Hepatocyte (in vitro differentiated cells): Measurements from ENCODE around the gene DSCAM. TPM values are rescaled to one million over a fixed set of nuclear protein-coding genes. Genes with fewer than 3 reads are reported as not detected.
A peak's percentile ranks its signal among the peaks of the same experiment; 100 is the strongest.

Source experiments
- DNase-seq: peaks from one replicate; pipeline ENCODE4 v3.0.0-alpha.2; 2016; ENCODE audit warnings: low spot score
- H2AFZ ChIP-seq: fragments of 200-600 bp; sonication (generic); 2 replicates; pipeline ENCODE4 v1.6.0; 2016; ENCODE audit warnings: antibody characterized with exemption, mild to moderate bottlenecking
- H3K27ac ChIP-seq: fragments of 200-600 bp; sonication (generic); 2 replicates; pipeline ENCODE4 v1.5.1; 2016; ENCODE audit warnings: mild to moderate bottlenecking
- H3K27me3 ChIP-seq: fragments of 200-600 bp; sonication (generic); 2 replicates; pipeline ENCODE4 v1.6.1; 2016
- H3K36me3 ChIP-seq: fragments of 200-600 bp; sonication (generic); replicated peaks from 2 replicates; pipeline ENCODE4 v1.5.1; 2016; ENCODE audit warnings: low read depth; ENCODE audit not compliant: insufficient read depth
- H3K4me1 ChIP-seq: fragments of 200-600 bp; sonication (generic); 2 replicates; pipeline ENCODE4 v1.5.1; 2016; ENCODE audit warnings: mild to moderate bottlenecking, moderate library complexity; ENCODE audit not compliant: insufficient read depth
- H3K4me2 ChIP-seq: fragments of 200-600 bp; sonication (generic); 2 replicates; pipeline ENCODE4 v1.6.0; 2016
- H3K4me3 ChIP-seq: fragments of 200-600 bp; sonication (generic); 2 replicates; pipeline ENCODE4 v1.5.1; 2016; ENCODE audit warnings: mild to moderate bottlenecking
- H3K79me2 ChIP-seq: fragments of 200-600 bp; sonication (generic); 2 replicates; pipeline ENCODE4 v1.6.0; 2017; ENCODE audit warnings: mild to moderate bottlenecking
- H3K9me2 ChIP-seq: fragments of 200-600 bp; sonication (generic); replicated peaks from 2 replicates; pipeline ENCODE4 v1.6.0; 2017; ENCODE audit warnings: mild to moderate bottlenecking; ENCODE audit not compliant: insufficient read depth
- H3K9me3 ChIP-seq: fragments of 200-600 bp; sonication (generic); 2 replicates; pipeline ENCODE4 v1.5.1; 2016; ENCODE audit warnings: low read depth, mild to moderate bottlenecking
- H4K20me1 ChIP-seq: fragments of 200-600 bp; sonication (generic); 2 replicates; pipeline ENCODE4 v1.6.0; 2016; ENCODE audit warnings: mild to moderate bottlenecking; ENCODE audit not compliant: insufficient read depth, poor library complexity, severe bottlenecking
- CTCF ChIP-seq: fragments of 200-600 bp; sonication (generic); IDR thresholded peaks from 2 replicates; pipeline ENCODE4 v1.5.1; 2016; ENCODE audit warnings: antibody characterized with exemption, mild to moderate bottlenecking; ENCODE audit not compliant: poor library complexity
- EZH2 ChIP-seq: fragments of 200-600 bp; sonication (generic); IDR thresholded peaks from 2 replicates; pipeline ENCODE4 v1.6.1; 2016; ENCODE audit warnings: antibody characterized with exemption, mild to moderate bottlenecking, borderline replicate concordance
- EZH2phosphoT487 ChIP-seq: fragments of 200-600 bp; sonication (generic); IDR thresholded peaks from one replicate; pipeline ENCODE4 v1.6.1; 2018; ENCODE audit warnings: antibody characterized with exemption, mild to moderate bottlenecking, low read depth, moderate library complexity; ENCODE audit not compliant: unreplicated experiment, severe bottlenecking
- WGBS: methylation state at CpG from one replicate; pipeline ENCODE4 v1.1.6; 2016; ENCODE audit warnings: low lambda C conversion rate; ENCODE audit errors: missing lambda C conversion rate; 5-methylcytosine and 5-hydroxymethylcytosine counted together
- polyA plus RNA-seq: library from polyadenylated mRNA; unstranded; fragments of >200 nt; fragmentation: Nextera tagmentation; extraction: Ambion mirVana; gene quantifications from 2 replicates; pipeline ENCODE4 v1.2.1, GENCODE V29; 2016
- total RNA-seq: library from RNA; depleted of rRNA; stranded (reverse); fragments of >200 nt; gene quantifications from 2 replicates; pipeline ENCODE4 v1.2.3, GENCODE V29; 2014

DSCAM gene
- total and polyA plus RNA-seq, 2 experiments from 2014 or later: 0.33 TPM; not detected in 1

- DNase-seq: peak; percentile 21
These were observed 797.7 kb downstream of the DSCAM start for GRCh38 chr21:40049031-40049930.

GRCh38 chr21:40047993-40048730 is 798.8 kb downstream of the DSCAM start:
- 63% methylated on average over 5 of the region's 5 CpGs for WGBS
- no peaks in the 10 kb centered on the region for H3K9me3 ChIP-seq
- no peaks in the 10 kb centered on the region for H3K36me3 ChIP-seq

More at GRCh38 chr21:40049031-40049930, 797.7 kb downstream of the DSCAM start:
- no peak overlapping the region for H3K4me2 ChIP-seq
- H3K4me1 ChIP-seq: no peaks in the 10 kb centered on the region
- no peak overlapping the region for H3K27ac ChIP-seq
- no peaks in the 10 kb centered on the region for H3K27me3 ChIP-seq
- H3K79me2 ChIP-seq: no peaks in the 10 kb centered on the region
- 65% methylated on average over 10 of the region's 10 CpGs for WGBS
- H3K4me3 ChIP-seq: no peak overlapping the region
- TF ChIP-seq CTCF: no peak
- TF ChIP-seq EZH2: no peak
- no peak for TF ChIP-seq EZH2phosphoT487
- no peaks in the 10 kb centered on the region for H4K20me1 ChIP-seq
- no peak overlapping the region for H2AFZ ChIP-seq
- no peaks in the 10 kb centered on the region for H3K9me2 ChIP-seq
- no peaks in the 10 kb centered on the region for H3K9me3 ChIP-seq
- H3K36me3 ChIP-seq: no peaks in the 10 kb centered on the region

GRCh38 chr21:40047211-40047610 is 799.7 kb downstream of the DSCAM start:
- no peak for DNase-seq
- no peaks in the 10 kb centered on the region for H3K27me3 ChIP-seq
- no peak overlapping the region for H2AFZ ChIP-seq
- H3K79me2 ChIP-seq: no peaks in the 10 kb centered on the region
- no peaks in the 10 kb centered on the region for H4K20me1 ChIP-seq
- H3K4me1 ChIP-seq: no peaks in the 10 kb centered on the region
- TF ChIP-seq CTCF (no peak), EZH2phosphoT487 (no peak)
- no peaks in the 10 kb centered on the region for H3K9me3 ChIP-seq
- no peak overlapping the region for H3K4me2 ChIP-seq
- no peak overlapping the region for H3K4me3 ChIP-seq
- H3K27ac ChIP-seq: no peak overlapping the region
- H3K36me3 ChIP-seq: no peaks in the 10 kb centered on the region
- H3K9me2 ChIP-seq: no peaks in the 10 kb centered on the region
- WGBS: 46% methylated on average over 2 of the region's 2 CpGs

More at GRCh38 chr21:40047993-40048730, 798.8 kb downstream of the DSCAM start:
- no peaks in the 10 kb centered on the region for H3K9me2 ChIP-seq
- H4K20me1 ChIP-seq: no peaks in the 10 kb centered on the region
- H3K4me1 ChIP-seq: no peaks in the 10 kb centered on the region
- no peak overlapping the region for H3K27ac ChIP-seq
- TF ChIP-seq CTCF: no peak
- TF ChIP-seq EZH2phosphoT487: no peak
- no peak for TF ChIP-seq EZH2
- no peak for DNase-seq
- H2AFZ ChIP-seq: no peak overlapping the region
- H3K4me3 ChIP-seq: no peak overlapping the region
- no peaks in the 10 kb centered on the region for H3K79me2 ChIP-seq
- H3K4me2 ChIP-seq: no peak overlapping the region
- no peaks in the 10 kb centered on the region for H3K27me3 ChIP-seq
